Measurements from ENCODE around the gene ALG12. TPM values are rescaled to one million over a fixed set of nuclear protein-coding genes. Genes with fewer than 3 reads are reported as not detected.

The ALG12 gene
- total and polyA plus RNA-seq, 2 of the 8 experiments (the other 6 are each of a cell fraction or from before 2014, with no cell fraction given), result 13.4 to 22.5 TPM

DNA sequence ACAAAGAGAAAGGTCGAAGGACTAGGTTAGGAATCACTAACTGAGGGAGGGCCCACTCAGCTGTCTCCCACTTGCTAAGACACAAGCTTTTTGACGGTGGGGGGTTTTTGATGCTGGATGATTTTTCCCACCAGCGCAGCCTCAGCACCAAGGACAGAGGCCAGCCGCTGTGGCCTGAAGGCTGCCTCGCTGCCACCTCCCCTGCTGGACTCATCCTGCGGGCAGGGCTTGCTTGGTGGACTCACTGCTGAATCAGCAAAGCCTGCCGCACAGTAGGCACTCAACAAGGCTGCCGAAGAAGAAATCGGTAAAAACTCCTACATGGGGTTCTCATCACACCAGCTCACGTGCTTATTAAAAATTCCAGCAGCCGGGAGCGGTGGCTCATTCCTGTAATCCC is 2.6 kb downstream of the ALG12 start (continued):
- TF ChIP-seq HDAC2 (IDR thresholded peaks at IDR 0.05; ENCODE audit: borderline replicate concordance in 1 of 2, low read depth in 2 of 2, low read length in 2 of 2) (no peak), NRF1 (IDR thresholded peaks at IDR 0.05; ENCODE audit: low read depth, low read length) (no peak)

Measured in H1 (cell line).